Vagina (tissue), 2 donors: ENCODE measurements around the gene PLEKHG4B. TPM values are rescaled to one million over a fixed set of nuclear protein-coding genes. Genes with fewer than 3 reads are reported as not detected.

Experiments used
- DNase-seq, 2 donors: peaks; one replicate each; pipeline ENCODE4 v3.0.0-alpha.2; 2017; ENCODE audit errors: extremely low spot score in 2 of 2
- H3K27ac ChIP-seq: fragments of 200-600 bp; sonication (generic); one replicate; pipeline ENCODE4 v1.5.1; 2019
- H3K27me3 ChIP-seq: fragments of 200-600 bp; sonication (generic); one replicate; pipeline ENCODE4 v1.5.1; 2019
- H3K36me3 ChIP-seq, 2 donors: fragments of 200-600 bp; sonication (generic); one replicate each; pipeline ENCODE4 v1.5.1; 2017 to 2019
- H3K4me1 ChIP-seq: fragments of 200-600 bp; sonication (generic); one replicate; pipeline ENCODE4 v1.5.1; 2019
- H3K4me3 ChIP-seq, 2 donors: fragments of 200-600 bp; sonication (generic); 1 replicate in 1 of 2; 2 replicates in 1 of 2; pipeline ENCODE4 v1.5.1; 2016 to 2019
- H3K9me3 ChIP-seq: fragments of 200-600 bp; sonication (generic); one replicate; pipeline ENCODE4 v1.5.1; 2019
- POLR2A ChIP-seq, 2 donors: fragments of 450-650 bp; IDR thresholded peaks; one replicate each; pipeline ENCODE4 v1.6.1; 2017; ENCODE audit warnings: antibody characterized with exemption in 2 of 2, mild to moderate bottlenecking in 2 of 2, moderate library complexity in 2 of 2
- POLR2AphosphoS5 ChIP-seq, 2 donors: sonication (generic); formaldehyde crosslinking; IDR thresholded peaks; one replicate each; pipeline ENCODE4 v1.9.0; 2017; ENCODE audit warnings: antibody characterized with exemption in 2 of 2, mild to moderate bottlenecking in 2 of 2, low read depth in 1 of 2; ENCODE audit not compliant: insufficient read depth in 1 of 2
- intact Hi-C: fragments of 100-400 bp; cut with DNase I; formaldehyde crosslinking; loops from one replicate; pipeline ENCODE4 v1.15.1; 2023
- total RNA-seq: library from RNA; depleted of rRNA; stranded (reverse); fragments of >200 nt; gene quantifications from one replicate; pipeline ENCODE4 v1.2.3, GENCODE V29; 2016
- TF ChIP-seq, protein P1 (sequence below), 3 experiments: fragments of 450-650 bp in 2 of 3; fragments of 200-600 bp in 1 of 3; sonication (generic) in 1 of 3; IDR thresholded peaks; one replicate each; pipeline ENCODE4 v1.5.1; 2017 to 2019; ENCODE audit warnings: antibody characterized with exemption in 3 of 3, mild to moderate bottlenecking in 2 of 3, moderate library complexity in 2 of 3

PLEKHG4B gene
- total RNA-seq, 1 donor from 2014 or later: 0.74 TPM

DNA sequence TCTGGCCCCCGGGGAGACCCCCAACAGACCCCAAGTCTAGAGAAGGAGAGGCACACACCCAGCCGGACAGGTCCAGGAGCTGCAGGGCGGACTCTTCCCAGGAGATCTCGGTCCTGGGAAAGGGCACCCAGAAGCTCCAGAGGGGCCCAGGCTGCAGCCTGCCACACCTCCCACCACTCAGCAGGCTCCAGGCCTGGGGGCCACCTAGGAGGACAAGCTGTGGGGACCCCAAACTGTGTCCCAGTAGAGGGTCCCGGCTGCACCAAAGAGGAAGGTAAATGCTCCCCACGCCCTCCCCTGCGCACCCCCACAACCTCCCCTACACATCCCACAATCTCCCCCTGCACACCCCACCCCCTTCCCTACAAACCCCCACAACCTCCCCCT lies 48.5 kb downstream of the PLEKHG4B start:
- intact Hi-C loops: no loop called here
- no peak overlapping the region for H3K4me3 ChIP-seq
- no peak for DNase-seq

GRCh38 chr5:141211-141610 lies 49.2 kb downstream of the PLEKHG4B start:
- H3K9me3 ChIP-seq: no peaks in the 10 kb centered on the region
- DNase-seq: no peak
- intact Hi-C loops: no loop called here
- TF ChIP-seq POLR2AphosphoS5 (IDR thresholded peaks at IDR 0.05; ENCODE audit: insufficient read depth in 1 of 2, low read depth in 1 of 2) (no peak), POLR2A (IDR thresholded peaks at IDR 0.05) (no peak)
- TF ChIP-seq, protein P1, sequence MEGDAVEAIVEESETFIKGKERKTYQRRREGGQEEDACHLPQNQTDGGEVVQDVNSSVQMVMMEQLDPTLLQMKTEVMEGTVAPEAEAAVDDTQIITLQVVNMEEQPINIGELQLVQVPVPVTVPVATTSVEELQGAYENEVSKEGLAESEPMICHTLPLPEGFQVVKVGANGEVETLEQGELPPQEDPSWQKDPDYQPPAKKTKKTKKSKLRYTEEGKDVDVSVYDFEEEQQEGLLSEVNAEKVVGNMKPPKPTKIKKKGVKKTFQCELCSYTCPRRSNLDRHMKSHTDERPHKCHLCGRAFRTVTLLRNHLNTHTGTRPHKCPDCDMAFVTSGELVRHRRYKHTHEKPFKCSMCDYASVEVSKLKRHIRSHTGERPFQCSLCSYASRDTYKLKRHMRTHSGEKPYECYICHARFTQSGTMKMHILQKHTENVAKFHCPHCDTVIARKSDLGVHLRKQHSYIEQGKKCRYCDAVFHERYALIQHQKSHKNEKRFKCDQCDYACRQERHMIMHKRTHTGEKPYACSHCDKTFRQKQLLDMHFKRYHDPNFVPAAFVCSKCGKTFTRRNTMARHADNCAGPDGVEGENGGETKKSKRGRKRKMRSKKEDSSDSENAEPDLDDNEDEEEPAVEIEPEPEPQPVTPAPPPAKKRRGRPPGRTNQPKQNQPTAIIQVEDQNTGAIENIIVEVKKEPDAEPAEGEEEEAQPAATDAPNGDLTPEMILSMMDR (IDR thresholded peaks at IDR 0.05): no peak
- H3K27ac ChIP-seq: no peak overlapping the region
- H3K4me1 ChIP-seq: no peaks in the 10 kb centered on the region
- H3K27me3 ChIP-seq: no peaks in the 10 kb centered on the region
- no peaks in the 10 kb centered on the region for H3K36me3 ChIP-seq
- H3K4me3 ChIP-seq: no peak overlapping the region

More for the DNA sequence above, 48.5 kb downstream of the PLEKHG4B start:
- H3K9me3 ChIP-seq: no peaks in the 10 kb centered on the region
- H3K4me1 ChIP-seq: no peaks in the 10 kb centered on the region
- H3K36me3 ChIP-seq: no peaks in the 10 kb centered on the region
- no peak overlapping the region for H3K27ac ChIP-seq
- TF ChIP-seq POLR2A (IDR thresholded peaks at IDR 0.05): no peak
- no peak for TF ChIP-seq POLR2AphosphoS5 (IDR thresholded peaks at IDR 0.05; ENCODE audit: insufficient read depth in 1 of 2, low read depth in 1 of 2)
- TF ChIP-seq, protein P1 (IDR thresholded peaks at IDR 0.05): no peak
- no peaks in the 10 kb centered on the region for H3K27me3 ChIP-seq

GRCh38 chr5:141761-142160 lies 49.8 kb downstream of the PLEKHG4B start:
- no peaks in the 10 kb centered on the region for H3K9me3 ChIP-seq
- no peaks in the 10 kb centered on the region for H3K27me3 ChIP-seq
- H3K36me3 ChIP-seq: no peaks in the 10 kb centered on the region
- no peak for DNase-seq
- no peaks in the 10 kb centered on the region for H3K4me1 ChIP-seq
- TF ChIP-seq, protein P1 (IDR thresholded peaks at IDR 0.05): no peak
- TF ChIP-seq POLR2A (IDR thresholded peaks at IDR 0.05) (no peak), POLR2AphosphoS5 (IDR thresholded peaks at IDR 0.05; ENCODE audit: insufficient read depth in 1 of 2, low read depth in 1 of 2) (no peak)
- H3K27ac ChIP-seq: no peak overlapping the region
- intact Hi-C loops: no loop called here
- no peak overlapping the region for H3K4me3 ChIP-seq

DNA sequence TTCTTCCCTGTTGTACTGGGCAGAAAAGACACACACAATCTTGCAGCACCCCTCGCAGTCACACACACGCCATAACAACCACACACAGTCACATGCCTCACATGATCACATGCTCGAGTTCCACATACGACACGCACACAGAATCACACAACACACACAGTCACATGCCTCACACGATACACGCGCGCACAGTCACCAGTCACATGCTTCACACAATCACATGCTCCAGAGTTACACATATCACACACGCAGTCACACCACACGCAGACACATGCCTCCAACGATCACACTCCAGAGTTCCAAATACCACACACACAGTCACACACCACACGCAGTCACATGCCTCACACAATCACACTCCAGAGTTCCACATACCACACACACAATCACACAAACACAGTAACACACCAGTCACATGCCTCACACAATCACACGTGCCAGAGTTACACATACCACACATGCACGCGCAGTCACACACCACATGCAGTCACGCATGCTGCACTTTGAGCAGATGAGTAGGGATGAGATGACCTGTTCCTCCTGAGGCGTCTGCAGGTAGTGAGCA lies 50.4 kb downstream of the PLEKHG4B start:
- no peak for DNase-seq
- H3K9me3 ChIP-seq: peaks cover 5% of the 10 kb centered on the region
- H3K27ac ChIP-seq: no peak overlapping the region
- TF ChIP-seq, protein P1 (IDR thresholded peaks at IDR 0.05): no peak
- TF ChIP-seq POLR2AphosphoS5 (IDR thresholded peaks at IDR 0.05; ENCODE audit: insufficient read depth in 1 of 2, low read depth in 1 of 2) (no peak), POLR2A (IDR thresholded peaks at IDR 0.05) (no peak)
- intact Hi-C loops: no loop called here
- no peaks in the 10 kb centered on the region for H3K36me3 ChIP-seq
- no peaks in the 10 kb centered on the region for H3K4me1 ChIP-seq
- no peak overlapping the region for H3K4me3 ChIP-seq
- H3K27me3 ChIP-seq: no peaks in the 10 kb centered on the region

DNA sequence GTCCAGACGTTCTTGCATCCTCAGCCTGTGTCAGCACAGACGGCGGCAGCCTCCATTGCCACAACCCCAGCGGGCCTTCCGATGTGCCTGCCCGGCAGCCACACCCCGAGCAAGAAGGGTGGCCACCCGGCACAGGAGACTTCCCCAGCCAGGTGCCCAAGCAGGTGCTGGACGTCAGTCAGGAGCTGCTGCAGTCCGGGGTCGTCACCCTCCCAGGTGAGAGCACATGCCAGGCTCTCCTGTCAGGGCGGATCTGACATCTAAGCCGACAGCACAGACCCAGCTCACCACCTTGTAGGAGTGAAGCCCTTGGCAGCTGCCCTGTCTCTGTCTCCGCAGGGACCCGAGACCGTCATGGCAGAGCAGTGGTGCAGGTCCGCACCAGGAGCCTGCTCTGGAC lies 51.1 kb downstream of the PLEKHG4B start:
- Histone ChIP-seq H3K27ac (no peak overlapping the region), H3K36me3 (no peaks in the 10 kb centered on the region), H3K4me1 (no peaks in the 10 kb centered on the region), H3K4me3 (no peak overlapping the region), H3K27me3 (no peaks in the 10 kb centered on the region), H3K9me3 (peaks cover 11% of the 10 kb centered on the region)
- intact Hi-C loops: no loop called here
- TF ChIP-seq POLR2A (IDR thresholded peaks at IDR 0.05) (no peak), POLR2AphosphoS5 (IDR thresholded peaks at IDR 0.05; ENCODE audit: insufficient read depth in 1 of 2, low read depth in 1 of 2) (no peak)
- TF ChIP-seq, protein P1 (IDR thresholded peaks at IDR 0.05): no peak
- no peak for DNase-seq
